OCI-M1 (cell line): ENCODE measurements around the gene ZBTB4.

ENCODE experiments used
- DNase-seq: peaks from one replicate; lab custom pipeline; 2025; lab: John Stamatoyannopoulos, UW

ZBTB4 gene, protein sequence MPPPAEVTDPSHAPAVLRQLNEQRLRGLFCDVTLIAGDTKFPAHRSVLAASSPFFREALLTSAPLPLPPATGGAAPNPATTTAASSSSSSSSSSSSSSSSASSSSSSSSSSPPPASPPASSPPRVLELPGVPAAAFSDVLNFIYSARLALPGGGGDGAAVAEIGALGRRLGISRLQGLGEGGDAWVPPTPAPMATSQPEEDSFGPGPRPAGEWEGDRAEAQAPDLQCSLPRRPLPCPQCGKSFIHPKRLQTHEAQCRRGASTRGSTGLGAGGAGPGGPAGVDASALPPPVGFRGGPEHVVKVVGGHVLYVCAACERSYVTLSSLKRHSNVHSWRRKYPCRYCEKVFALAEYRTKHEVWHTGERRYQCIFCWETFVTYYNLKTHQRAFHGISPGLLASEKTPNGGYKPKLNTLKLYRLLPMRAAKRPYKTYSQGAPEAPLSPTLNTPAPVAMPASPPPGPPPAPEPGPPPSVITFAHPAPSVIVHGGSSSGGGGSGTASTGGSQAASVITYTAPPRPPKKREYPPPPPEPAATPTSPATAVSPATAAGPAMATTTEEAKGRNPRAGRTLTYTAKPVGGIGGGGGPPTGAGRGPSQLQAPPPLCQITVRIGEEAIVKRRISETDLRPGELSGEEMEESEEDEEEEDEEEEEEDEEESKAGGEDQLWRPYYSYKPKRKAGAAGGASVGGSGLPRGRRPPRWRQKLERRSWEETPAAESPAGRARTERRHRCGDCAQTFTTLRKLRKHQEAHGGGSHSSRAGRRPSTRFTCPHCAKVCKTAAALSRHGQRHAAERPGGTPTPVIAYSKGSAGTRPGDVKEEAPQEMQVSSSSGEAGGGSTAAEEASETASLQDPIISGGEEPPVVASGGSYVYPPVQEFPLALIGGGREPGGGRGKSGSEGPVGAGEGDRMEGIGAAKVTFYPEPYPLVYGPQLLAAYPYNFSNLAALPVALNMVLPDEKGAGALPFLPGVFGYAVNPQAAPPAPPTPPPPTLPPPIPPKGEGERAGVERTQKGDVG

GRCh38 chr17:7479213-7480088 is at the start of gene ZBTB4:
TSS of gene ZBTB4 (minus strand) at chr17:7479631. CDS start at chr17:7466801, 12,830 bp downstream.
- DNase-seq: peak; percentile 77

- no peak for DNase-seq
Observed at GRCh38 chr17:7528842-7529241, 49.4 kb upstream of the ZBTB4 start.

- peak; percentile 19 for DNase-seq
Observed at GRCh38 chr17:7523033-7523432, 43.6 kb upstream of the ZBTB4 start.

GRCh38 chr17:7515911-7516610 is 36.6 kb upstream of the ZBTB4 start:
- DNase-seq: no peak

- DNase-seq: no peak
Observed at GRCh38 chr17:7513850-7514419, 34.5 kb upstream of the ZBTB4 start.

- no peak for DNase-seq
Observed at GRCh38 chr17:7512824-7513540, 33.6 kb upstream of the ZBTB4 start.

GRCh38 chr17:7512105-7512504 is 32.7 kb upstream of the ZBTB4 start:
- no peak for DNase-seq

- DNase-seq: no peak
Observed at GRCh38 chr17:7511108-7511507, 31.7 kb upstream of the ZBTB4 start.

DNA sequence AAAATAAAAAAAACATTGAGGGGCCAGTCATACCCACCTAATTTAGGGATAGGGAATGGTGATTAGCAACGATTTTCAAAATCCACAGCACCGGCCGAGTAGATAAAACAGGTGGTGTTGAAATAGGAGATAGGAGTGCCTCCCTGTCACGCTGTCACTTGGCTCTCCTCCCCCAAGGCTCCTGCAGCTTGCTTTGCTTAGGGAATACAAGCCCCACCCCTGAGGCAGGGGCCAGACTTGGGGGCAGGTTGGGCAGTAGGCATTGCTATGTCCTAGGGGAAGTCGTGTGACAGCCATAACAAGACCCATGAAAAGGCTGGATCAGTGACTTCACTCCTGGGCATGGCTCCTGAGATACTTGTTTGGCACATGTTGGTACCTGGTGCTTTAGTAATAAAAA is 30.5 kb upstream of the ZBTB4 start:
- DNase-seq: no peak

GRCh38 chr17:7508846-7509245 is 29.4 kb upstream of the ZBTB4 start:
- DNase-seq: no peak

DNA sequence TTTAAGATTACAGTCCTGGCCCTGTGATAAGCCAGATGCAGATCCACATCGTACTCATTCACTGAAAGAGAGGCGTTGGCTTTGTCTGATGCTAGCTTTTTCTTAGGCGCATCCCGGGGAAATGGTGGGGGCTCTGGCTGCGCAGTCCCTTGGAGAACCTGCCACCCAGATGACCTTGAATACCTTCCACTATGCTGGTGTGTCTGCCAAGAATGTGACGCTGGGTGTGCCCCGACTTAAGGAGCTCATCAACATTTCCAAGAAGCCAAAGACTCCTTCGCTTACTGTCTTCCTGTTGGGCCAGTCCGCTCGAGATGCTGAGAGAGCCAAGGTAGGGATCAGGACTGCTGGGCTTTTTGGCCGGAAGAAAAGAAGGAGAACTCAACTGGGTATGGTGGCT is 28.7 kb upstream of the ZBTB4 start:
- no peak for DNase-seq

- no peak for DNase-seq
Observed at GRCh38 chr17:7503521-7503920, 24.1 kb upstream of the ZBTB4 start.

DNA sequence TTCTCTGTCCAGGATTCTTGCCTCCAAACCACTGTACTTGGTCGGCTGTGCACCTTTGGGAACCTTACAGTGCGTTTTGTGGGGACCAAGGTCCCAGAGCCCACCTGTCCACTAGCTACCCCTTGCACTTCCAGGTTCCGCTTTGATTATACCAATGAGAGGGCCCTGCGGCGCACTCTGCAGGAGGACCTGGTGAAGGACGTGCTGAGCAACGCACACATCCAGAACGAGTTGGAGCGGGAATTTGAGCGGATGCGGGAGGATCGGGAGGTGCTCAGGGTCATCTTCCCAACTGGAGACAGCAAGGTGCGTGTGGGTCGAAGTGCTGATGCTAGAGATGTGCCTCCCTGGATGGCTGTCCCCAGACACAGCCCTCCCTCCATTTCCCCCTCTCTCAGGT is 23.6 kb upstream of the ZBTB4 start:
- DNase-seq: no peak

DNA sequence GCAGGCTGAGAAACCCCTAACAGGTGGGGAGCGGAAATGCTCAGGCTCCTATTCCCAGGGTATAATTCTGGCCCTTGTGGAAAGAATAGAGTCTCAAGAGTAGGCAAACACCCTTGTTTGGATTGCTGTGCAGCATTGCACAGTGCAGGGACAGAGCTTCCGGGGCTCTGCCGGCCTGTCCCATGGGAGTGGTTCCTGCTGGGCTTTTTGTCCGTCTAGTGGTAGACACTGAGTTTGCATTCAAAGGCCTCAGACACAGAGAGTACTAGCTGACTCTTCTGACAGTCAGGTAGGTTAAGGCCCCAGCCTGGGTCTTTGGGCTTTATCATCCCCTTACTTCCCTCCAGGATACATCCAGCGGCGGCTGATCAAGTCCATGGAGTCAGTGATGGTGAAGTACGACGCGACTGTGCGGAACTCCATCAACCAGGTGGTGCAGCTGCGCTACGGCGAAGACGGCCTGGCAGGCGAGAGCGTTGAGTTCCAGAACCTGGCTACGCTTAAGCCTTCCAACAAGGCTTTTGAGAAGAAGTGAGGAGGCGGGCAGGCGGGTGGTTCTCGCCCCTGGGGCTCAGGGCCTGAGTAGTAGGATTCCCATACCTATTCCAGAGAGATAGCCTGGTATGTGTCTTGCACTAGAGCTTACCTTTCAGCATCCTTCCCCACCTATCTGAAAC is 22.9 kb upstream of the ZBTB4 start:
- DNase-seq: no peak

DNA sequence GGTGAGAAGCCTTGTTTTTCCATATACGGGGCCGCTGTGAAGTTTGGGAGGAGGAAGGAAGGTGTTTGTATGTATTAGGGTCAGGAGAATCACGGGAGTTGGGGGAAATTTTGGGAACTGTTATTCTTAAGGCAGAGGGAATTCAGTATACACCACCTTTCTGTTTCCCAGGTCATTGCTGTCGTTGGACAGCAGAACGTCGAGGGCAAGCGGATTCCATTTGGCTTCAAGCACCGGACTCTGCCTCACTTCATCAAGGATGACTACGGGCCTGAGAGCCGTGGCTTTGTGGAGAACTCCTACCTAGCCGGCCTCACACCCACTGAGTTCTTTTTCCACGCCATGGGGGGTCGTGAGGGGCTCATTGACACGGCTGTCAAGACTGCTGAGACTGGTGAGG is 22.3 kb upstream of the ZBTB4 start:
- no peak for DNase-seq

GRCh38 chr17:7499161-7499560 is 19.7 kb upstream of the ZBTB4 start:
- no peak for DNase-seq

DNA sequence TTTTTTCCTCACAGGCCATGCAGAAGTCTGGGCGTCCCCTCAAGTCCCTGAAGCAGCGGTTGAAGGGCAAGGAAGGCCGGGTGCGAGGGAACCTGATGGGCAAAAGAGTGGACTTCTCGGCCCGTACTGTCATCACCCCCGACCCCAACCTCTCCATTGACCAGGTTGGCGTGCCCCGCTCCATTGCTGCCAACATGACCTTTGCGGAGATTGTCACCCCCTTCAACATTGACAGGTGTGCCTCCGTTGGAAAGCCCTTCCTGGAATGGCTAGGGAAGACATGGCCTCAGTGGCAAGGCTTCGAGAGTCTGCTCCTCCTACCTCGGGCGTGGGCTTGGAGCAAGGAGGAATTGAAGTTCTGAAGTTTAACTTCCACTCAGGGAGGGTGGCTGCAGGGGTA is 18.2 kb upstream of the ZBTB4 start:
- no peak for DNase-seq

DNA sequence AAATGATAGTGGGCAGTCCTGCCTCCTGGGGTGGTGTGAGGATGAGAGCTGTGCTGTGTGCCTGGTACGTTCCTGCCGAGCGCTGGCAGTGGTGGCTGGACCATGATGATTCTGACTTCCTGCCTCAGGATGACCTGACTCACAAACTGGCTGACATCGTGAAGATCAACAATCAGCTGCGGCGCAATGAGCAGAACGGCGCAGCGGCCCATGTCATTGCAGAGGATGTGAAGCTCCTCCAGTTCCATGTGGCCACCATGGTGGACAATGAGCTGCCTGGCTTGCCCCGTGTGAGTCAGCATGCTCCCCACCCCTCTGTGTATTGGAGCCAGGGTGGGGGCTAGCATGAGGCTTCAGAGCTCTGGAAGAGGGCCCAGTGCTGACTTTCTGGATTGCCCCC is 17.8 kb upstream of the ZBTB4 start:
- DNase-seq: no peak

DNA sequence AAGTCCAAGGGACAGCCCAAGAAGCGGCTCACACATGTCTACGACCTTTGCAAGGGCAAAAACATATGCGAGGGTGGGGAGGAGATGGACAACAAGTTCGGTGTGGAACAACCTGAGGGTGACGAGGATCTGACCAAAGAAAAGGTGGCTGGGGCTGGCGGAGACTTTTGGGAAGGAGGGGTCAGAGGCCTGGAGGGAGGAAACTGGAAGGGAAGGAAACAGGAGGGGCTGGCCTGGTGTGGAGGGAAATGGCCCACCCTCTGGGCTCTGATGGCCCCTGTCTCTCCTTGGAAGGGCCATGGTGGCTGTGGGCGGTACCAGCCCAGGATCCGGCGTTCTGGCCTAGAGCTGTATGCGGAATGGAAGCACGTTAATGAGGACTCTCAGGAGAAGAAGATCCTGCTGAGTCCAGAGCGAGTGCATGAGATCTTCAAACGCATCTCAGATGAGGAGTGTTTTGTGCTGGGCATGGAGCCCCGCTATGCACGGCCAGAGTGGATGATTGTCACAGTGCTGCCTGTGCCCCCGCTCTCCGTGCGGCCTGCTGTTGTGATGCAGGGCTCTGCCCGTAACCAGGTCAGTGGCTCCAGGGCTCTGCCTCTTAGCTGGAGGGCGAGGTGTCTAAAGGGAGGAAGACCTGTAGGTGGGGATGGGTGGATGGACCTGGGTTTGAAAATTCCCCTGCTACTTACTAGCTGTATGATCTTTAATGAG is 17.2 kb upstream of the ZBTB4 start:
- DNase-seq: no peak
